NCI-H748 treated with DMSO at 0.1 percent for 48 hours (cell line): ENCODE data around the gene RPA3.

Experiments used
- DNase-seq: peaks from one replicate; lab custom pipeline; 2025; lab: John Stamatoyannopoulos, UW

The RPA3 gene

DNA sequence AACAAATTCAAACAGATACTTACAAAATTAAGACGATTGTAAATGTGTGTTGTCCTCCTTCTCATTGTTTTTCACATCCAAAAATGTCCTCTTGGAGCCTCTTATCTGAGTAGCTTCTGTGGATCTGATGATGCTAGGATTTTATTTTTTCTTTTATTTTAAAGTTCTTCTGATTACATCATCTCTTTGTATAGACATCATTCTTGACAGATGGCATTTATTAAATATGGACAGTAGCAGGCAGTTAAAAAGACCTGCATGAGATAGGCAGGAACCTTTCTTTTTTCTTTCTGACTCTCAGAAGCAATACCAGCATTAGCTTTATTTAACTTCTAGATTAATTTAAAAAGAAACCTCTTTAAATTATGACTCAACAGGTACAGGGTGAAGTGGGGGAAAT, at the start of gene RPA3:
RPA3 (minus strand) TSS at position 116 of the 400 bp plus-strand sequence. CDS start 78,189 bp downstream, outside the sequence.
- no peak for DNase-seq

DNA sequence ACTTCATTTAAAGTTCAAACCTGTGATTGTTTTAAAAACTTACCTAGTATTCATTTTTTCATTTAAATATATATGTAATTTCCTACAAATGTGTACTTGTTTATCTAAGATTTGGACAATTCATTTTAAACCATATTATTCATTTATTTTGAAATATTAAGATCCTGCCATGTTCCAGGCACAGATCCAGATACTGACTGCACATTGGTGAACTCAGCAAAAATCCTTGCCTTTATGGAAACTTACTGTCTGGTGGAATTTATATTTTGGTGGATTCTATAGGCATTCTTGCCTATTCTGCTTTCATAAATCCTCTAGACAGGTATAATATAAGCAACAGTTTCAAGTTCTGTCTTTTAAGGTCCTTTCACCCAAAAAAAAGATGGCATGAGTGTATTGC, 48.3 kb upstream of the RPA3 start:
- DNase-seq, result no peak

DNA sequence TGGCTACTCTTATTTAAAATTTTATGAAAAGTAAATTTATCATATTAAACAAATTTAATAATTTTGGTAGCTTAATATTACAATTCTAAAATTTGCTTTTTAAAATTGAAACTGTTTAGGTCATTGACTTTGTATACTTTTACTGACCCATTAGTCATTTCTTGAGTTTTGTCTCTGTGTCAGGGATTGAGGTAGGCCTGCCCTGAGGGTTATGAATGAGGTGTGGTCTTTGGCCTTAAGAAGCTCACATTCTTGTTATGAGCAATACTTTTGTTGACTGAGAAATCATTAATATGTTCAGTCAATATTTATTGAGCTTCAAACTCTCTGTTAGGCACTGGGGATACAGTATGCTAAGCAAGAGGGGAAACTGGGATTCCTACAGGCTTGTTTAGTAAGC, 47.0 kb upstream of the RPA3 start:
- no peak for DNase-seq

DNA sequence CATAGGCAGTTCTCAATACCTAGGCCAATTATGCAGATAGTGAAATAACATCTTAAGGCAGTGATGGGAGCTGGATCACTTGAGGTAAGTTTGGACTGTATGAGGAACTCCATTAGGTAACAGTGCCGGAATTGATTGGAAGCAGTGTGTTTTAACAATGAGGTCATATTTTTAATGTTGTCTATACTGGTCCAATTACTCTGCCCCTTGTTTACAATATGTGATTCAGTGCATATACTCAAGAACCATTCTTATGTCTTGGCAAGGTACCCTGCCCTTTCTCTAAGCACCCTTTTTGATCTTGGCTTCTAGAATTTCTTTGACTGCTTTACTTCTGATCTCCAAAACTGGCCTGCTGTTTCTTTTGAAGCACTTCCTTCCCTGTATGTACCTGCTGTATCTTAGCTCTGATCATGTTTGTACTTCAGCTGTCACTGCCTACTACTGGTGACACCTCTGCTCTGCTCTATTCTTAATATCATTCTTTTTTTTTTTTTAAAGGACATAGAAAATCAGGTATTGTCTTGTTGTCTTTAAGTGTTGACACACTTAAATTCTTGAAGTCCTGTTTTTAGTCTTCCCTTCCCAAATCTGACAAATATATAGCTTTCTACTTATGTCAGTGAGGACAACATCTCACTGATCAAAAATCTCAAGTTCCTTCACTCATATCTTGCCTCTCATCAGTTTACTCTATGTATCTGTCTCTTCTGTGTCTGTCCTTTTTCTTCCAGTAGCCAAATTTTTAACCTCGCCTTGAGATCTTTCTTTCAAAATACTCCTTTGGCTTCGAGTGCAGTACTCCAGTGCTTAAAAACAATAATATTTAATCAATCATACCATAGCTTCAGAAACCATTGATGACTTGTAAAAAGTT, 46.4 kb upstream of the RPA3 start:
- no peak for DNase-seq

DNA sequence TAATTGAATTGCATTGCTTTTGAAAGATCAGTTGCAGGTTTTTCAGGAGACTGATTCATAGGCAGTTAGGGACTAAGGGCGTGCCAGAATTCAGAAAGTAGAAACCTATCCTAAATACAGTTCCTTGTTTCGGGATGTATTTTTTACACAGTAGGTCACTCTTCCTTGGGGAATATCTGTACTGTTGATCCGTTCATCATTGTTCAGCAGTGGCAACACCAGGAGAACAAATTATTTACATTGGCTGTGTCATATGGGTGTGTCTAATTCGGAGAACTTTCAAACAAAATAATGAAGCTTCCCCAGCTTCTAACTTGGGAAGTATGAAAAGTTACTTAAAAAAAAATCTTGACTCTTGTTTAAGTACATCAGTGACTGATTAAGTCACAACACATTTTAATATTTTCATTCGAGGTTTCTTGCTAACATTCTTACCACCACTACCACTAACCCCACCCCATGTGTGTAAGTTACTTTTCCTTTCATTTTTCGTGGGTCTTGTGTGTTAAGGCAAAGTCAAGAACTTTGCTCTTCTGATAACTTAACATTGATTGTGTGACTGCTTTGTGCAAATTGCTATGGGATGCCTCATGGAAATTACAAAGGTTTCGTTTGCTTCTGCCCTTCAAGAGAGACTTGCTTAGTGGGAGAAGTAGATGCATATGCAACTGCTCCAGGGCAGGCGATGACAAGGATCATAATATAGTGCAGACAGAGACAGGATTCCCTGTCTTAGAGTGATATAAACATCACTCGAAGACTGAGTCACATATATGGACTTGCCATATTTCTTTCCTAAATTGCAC, 43.8 kb upstream of the RPA3 start:
- no peak for DNase-seq

DNA sequence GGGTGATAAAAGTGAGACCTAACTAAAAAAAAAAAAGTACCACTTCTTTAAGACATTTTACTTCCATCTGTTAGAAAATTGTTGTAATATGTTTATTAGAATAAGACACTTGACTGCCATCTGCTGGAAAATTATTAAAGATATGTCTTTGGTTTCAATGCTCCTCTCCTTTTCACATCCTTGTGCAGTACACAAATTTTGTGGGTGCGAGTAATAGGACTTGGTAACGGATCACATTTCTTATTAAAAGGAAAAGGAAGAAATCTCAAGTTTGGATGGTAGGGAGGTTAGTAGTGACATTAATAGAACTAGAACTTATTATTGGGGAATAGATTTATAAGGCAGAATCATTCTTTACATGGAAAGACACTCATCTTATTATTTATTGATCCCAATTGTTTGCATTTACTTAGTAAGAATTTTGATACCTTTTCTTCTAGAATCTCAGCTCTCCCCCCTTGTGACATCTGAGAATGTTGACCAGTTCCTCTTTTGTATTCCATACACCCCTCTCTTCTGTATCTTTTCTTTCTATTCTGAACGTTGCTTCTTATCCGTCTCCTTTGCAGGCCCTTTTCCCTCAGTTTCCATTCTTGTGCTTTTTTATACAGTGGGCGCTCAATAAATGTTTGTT, 43.0 kb upstream of the RPA3 start:
- DNase-seq, result no peak

DNA sequence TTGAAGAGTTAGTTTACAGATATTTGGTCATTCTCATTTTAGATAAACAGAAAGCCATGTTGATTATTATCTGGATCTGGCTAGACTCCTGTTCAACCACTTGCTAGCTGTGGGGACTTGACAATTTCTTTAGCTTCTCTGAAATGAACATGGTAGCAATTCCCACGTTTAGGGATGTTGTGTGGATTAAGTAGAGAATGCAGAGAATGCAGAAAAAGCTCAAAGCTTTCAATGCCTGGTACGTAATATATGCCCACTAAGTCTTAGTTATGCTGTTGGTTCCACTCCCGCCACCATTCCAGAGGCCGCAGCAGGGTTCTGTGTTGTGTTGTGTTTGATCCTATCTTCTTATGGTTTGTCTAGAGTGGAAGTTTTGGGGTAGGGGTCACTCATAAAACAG, 39.2 kb upstream of the RPA3 start:
- no peak for DNase-seq

DNA sequence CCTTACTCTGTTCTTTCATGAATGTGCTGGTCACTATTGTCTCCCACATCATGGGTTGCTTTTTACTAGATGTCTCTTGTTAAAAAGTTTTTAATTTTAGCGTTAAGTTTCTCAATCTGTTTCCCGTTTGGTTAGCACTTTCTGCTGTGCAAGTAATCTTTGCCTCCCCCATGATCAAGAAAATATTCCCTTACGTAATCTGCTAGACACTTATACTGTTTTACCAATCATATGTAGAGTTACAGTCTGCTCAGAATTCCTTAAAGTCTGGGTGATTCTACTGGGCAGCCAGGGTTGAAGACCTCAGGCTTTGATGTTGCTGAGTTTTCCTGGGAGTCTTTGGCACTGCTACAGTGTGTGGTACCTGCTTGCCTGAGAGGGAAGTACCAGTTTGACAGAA, 38.2 kb upstream of the RPA3 start:
- no peak for DNase-seq

DNA sequence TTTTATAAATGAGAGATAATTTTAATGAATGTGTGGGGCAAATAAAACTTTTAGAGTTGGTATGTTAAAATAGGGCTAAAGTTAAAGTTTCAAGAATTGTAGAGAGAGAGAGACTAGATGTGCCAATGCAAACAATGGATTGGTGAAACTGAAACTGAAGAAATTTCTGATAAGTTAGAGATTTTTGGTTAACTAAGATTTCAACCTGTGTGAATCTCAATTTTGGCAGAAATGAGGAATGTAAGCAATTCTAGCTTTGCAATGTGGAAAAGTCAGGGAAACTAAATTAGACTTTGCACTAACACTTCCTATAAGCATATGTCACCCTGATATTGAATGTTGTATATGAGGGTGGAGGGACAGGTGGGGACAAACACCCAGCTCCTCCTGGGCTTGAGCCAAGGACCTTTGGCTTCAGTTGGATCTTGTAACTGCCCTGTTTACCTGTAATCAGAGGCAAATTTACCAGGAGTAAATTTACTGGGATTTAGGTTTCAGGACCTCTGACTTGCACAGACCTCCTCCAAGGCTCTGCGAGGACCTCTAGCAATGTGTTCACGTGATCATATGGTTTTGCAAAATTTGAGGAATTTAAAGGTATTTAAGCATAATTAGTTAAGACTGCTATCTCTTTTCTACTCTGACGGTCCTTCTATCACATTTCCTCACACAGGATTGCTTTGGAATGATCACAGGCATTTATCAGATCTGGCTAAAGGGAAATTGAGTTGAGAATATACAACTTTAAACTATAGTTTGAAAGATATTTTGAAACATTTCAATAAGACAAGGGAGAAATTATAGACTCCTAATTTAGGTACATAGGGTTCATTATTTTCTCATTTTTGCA, 33.1 kb upstream of the RPA3 start:
- DNase-seq, result no peak

DNA sequence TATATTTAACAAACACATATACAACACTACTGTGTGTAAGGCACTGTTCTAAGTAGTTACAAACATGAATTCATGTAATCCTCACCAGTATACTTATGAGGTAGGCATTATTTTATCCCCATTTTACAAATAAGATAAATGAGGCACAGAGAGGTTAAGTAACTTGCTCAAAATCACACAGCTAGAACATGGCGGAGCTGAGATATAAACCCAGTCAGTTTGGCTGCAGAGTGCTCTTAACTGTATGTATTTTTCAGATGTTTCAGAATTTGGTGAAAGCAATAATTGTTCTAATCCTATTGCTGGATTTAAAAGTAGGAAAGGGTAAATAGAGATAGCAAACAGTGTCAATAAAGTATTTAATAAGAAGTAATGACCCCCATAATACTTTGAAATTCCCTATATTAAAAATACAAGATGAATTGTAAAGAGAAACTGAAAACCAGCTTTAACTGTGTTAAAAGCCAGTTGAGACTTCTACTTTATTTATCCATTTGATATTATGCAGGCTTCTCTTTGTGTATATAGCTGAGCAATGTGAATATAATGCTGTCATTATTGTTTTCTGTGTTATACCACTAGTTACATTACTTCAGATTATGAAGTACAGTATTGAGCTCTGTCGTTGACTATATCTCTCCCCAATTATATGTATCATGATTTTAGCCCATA, 32.3 kb upstream of the RPA3 start:
- no peak for DNase-seq

DNA sequence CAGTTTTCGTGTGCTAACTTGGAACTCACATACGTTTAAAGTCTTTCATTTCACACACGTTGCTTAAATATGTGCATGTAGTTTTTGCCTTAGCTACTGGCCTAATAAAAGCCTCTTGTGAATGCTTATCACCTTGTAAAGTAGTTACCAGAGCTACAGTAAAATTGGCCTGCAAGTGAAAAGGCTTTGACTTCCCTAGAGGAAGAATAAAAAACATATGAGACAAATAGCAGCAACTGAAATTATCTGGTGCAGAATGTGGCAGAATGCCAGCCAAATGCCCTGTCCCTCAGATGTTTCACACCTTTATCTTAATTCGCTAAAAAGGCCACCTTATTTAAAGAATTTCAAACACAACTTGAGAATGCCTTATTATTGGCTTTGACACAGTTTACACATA, 28.1 kb upstream of the RPA3 start:
- no peak for DNase-seq

DNA sequence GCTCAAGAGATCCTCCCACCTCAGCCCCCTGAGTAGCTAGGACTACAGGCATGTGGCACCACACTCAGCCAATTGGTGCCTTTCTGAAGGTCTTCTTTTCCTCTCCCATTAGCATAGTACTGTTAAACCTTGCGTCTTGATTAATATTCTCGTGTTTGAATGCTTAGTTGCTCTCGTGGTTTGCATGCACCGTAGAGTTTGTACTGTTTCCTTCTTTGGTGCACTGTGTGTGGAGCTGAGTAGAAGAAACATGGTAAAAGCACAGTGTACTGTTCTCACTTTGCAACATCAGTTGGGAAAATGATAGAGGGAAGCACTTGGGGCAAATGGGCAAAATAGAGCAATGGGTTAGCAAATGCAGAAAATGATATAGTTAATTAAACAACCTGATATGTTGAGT, 27.6 kb upstream of the RPA3 start:
- DNase-seq, result no peak

DNA sequence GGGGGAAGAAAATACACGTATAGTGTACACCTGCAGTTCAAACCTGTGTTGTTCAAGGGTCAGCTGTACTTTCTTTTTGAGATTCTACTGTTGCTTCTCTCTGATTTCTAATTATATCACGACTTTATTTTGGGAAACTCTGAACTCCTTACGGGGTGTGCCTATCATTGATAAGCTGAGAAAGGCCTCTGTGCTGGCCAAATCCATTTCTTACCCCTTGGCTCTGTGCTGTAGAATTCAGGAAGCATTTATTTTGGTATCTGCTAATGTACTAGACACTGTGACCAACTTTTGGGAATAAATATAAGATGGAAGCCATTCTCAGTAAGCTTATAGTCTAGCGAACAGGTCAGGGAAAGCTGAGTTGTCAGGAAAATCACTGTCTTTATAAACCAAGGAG, 26.9 kb upstream of the RPA3 start:
- no peak for DNase-seq

DNA sequence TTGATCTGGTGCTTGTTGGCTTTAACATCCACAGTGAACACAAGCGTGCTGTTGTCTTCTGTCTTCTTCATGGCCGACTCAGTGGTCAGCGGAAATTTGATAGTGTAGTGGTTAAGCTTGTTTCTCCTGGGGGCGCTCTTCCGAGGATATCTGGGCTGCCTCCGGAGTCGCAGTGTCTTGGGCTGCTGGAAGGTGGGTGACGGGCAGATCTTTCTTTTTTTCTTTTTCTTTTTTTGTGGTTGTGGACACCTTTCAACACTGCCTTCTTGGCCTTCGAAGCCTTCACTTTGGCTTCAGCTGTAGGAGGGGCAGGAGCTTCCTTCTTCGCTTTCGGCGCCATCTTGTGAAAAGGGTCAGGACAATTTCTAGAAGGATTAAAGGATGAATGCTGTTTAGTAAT, 23.8 kb upstream of the RPA3 start:
- DNase-seq, result no peak

DNA sequence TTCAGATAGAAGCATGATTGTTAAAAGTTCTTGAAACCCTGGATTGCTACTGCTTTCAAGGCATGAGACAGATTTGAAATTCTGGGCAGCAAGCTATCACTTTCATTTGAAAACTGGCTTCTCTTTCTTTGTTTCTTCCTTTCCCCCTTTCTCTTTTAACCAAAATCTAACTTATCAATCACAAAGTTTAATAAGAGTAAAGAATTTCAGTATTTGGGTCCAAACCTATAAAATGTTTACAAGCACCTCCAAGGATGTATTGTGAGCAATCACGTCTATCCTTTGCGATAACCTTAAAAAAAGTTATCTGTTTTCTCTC, 21.6 kb upstream of the RPA3 start:
- no peak for DNase-seq

DNA sequence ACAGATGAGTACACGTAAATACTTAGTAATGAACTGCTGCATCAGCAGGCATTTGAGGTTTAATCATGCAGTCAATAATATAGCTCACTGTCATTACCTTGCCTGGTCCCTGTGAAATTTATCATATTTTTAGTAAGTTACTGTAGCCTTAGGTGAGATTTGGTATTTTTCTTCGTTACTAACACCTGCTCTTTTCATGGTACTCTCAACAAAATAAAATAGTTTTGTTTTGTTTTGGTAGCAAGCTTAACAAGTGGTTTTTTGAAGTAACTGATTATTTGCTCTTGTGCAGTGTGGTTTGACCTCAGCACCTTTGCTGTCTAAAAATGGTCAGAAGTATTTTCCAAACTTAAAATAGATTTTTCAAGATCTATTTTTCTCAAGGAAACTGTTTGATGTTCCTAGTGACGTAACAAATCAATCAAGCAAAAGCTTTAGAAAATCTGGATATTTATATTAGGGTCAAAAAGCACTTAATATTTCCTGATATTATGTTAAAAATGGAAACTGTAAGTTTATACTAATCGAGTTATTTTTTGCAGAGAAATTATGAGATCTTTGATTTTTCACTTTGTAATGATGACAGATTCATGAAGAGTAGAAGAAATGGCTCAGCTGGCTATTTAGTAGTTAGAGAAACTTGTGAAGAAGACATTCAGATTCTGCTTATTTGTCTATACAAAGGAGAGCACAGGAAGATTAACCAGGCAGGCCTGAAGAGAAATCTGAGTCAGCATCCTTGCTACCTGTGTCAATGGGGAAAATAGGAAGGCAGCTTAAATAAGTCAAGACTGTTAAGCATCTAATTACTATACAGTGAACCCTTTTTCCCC, 21.0 kb upstream of the RPA3 start:
- DNase-seq, result no peak

DNA sequence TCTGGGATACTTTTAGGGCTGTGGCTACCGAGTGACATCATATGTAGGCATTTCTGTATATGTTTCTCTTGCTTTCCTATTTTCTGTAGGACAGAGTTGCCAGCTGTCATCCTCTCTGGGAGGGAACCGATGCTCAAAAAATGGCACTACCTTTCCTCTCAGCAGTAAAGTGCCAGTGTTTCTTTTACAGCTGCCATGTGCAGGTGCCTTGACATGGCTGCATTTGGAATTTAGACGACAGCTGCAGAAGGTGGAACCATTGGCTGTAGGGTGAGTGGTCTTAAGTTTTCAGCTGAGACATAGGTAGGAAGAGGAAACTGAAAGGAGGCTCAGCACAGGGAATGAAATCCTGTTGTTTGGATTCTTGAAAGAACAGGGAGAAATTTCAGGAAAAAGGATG, 20.2 kb upstream of the RPA3 start:
- no peak for DNase-seq

DNA sequence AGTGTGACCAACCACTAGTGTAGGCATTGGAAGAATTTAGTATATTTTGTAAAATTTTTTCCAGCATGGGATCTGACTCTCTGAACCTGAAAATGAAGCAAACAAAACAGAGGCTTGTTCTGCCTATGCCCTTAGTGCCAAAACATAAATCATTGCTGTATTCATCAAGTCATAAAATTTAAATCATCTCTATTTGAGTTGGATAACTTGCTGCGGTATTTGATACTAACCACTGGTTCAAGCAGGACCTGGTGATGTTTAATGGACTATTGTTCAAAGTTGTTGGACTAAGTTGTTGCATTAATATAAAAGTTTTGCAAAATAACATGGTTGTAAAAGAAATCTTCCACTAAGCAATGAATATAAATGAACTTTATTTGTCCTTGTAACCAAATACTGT, 19.8 kb upstream of the RPA3 start:
- DNase-seq, result no peak

DNA sequence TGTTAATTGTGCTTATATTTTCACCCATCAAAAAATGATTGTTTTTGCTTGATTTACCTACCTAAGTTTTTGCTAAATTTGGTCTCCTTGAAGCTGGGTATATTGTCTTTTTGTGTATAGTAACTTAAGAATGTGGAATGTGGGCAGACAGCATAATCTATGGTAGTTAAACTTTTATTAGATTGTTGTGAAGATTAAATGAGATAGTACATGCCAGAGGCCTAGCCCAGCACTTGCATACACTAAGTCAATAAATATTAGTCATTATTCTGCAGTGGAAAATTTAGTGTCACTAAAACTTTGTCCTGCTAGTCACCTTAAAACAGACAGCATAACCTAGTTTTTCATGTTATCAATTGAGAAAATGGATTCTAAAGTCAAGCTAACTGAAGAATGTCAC, 19.3 kb upstream of the RPA3 start:
- DNase-seq, result no peak

DNA sequence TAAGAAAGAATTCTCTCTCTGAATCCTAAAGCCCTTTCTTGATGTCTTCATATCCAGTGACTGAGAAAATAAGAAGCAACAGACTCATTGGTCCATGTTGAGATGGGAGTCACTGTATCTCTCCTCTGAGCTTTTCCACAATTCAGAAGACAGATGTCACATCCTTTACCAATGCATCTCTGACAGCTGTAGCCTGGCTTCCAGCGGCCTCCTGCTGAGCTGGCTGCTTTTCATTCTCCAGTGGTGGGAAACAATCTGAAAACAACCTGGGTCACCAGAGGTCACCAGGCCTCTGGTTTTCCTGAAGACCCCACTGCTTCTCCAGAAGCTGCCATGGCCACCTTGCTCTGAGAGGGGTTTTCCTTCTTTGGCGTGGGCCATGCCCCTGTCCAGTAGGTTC, 18.3 kb upstream of the RPA3 start:
- no peak for DNase-seq
